Activated naive CD8-positive, alpha-beta T cell treated with anti-CD3 and anti-CD28 coated beads, Interleukin-2, amount 10 ng/mL, durations not matched to agents 7 days and 5 days (primary cell): Measurements from ENCODE around the gene ACP3. TPM values are rescaled to one million over a fixed set of nuclear protein-coding genes. Genes with fewer than 3 reads are reported as not detected.

ENCODE experiments used
- ATAC-seq: fragments of 150-1000 bp; cut with Tn5 transposase; one replicate; pipeline ENCODE4 v1.10.0; 2021; ENCODE audit warnings: low read depth, moderate library complexity
- POLR2A ChIA-PET: fragments of 350-600 bp; sonication (Branson Sonifier 250); formaldehyde crosslinking; loops from one replicate; lab custom pipeline; 2021; ENCODE audit warnings: antibody characterized with exemption; lab: Charles Lee
- DNase-seq: peaks from one replicate; pipeline ENCODE4 v3.0.0; 2021
- H3K27ac Mint-ChIP-seq: one replicate; pipeline ENCODE4 v1.8.0; 2022; ENCODE audit warnings: mild to moderate bottlenecking, mixed read lengths
- H3K27me3 Mint-ChIP-seq: one replicate; pipeline ENCODE4 v1.8.0; 2022; ENCODE audit warnings: mild to moderate bottlenecking, moderate library complexity, mixed read lengths
- H3K36me3 Mint-ChIP-seq: one replicate; pipeline ENCODE4 v1.8.0; 2021; ENCODE audit warnings: mild to moderate bottlenecking, mixed read lengths
- H3K4me1 Mint-ChIP-seq: one replicate; pipeline ENCODE4 v1.8.0; 2021; ENCODE audit warnings: mixed read lengths
- H3K4me3 Mint-ChIP-seq: one replicate; pipeline ENCODE4 v1.8.0; 2022; ENCODE audit warnings: mild to moderate bottlenecking, moderate library complexity, mixed read lengths
- H3K9me3 Mint-ChIP-seq: one replicate; pipeline ENCODE4 v1.8.0; 2021; ENCODE audit warnings: mixed read lengths
- total RNA-seq, 2 experiments: library from RNA; stranded (reverse); gene quantifications; one replicate each; pipeline ENCODE4 v1.2.3, GENCODE V29; 2021

The ACP3 gene
- total RNA-seq, 2 experiments from 2014 or later = not detected

DNA sequence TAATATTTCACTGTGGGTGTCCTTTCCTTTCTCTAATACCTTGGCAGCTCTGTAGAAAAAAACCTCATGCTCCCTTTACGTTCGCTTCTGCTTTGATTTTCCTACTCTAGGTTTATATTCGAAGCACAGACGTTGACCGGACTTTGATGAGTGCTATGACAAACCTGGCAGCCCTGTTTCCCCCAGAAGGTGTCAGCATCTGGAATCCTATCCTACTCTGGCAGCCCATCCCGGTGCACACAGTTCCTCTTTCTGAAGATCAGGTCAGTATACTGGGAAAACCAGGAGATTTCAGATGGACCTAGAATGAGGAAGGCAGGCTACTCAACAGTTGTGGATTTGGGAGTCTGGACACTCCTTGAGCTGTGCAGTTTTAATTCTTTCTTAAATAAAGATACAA is 14.9 kb downstream of the ACP3 start:
- Mint-ChIP-seq H3K9me3 (no peaks in the 10 kb centered on the region), H3K27me3 (peaks cover 23% of the 10 kb centered on the region), H3K4me1 (no peaks in the 10 kb centered on the region), H3K27ac (no peak overlapping the region), H3K4me3 (no peak overlapping the region), H3K36me3 (no peaks in the 10 kb centered on the region)
- POLR2A ChIA-PET = no interaction called here
- DNase-seq (no peak), ATAC-seq (no peak)

DNA sequence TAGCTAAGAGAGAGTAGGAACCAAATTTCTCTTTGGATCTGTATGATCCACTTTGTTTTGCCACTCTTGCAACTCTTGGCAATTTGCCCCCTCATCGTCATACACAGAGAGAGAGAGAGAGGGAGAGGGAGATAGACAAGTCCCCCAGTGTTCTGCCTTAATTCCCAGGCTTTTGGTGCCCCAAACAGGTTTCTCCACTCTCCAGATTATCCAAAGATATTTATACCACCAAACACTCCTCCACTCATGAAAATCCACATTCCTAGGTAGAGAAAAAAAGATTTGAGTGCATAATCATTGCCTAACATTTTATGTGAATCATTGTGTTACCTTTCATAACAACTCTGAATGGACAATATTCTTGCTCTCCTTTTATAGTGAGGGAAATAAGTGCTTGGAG is 15.3 kb downstream of the ACP3 start:
- peaks cover 20% of the 10 kb centered on the region for H3K27me3 Mint-ChIP-seq
- POLR2A ChIA-PET = no interaction called here
- no peak for ATAC-seq

DNA sequence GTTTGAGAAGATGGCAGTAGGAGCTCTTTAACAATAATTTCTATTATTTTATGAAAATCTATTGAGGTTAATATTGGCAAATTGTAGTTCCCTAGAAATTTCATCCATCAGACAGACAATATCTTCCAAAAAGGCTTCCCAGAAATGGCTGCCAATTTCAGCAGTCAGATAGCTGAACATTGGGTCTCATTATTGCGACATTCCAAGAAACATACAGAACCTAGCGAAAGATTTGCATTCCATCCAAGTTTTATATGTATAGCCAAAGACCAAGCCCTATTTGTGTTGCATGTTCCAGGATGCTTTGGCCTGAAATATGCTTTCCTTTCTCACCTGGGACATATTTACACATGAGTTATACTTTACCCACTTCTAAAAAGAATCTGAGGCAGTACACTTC is 24.5 kb downstream of the ACP3 start:
- POLR2A ChIA-PET = no interaction called here
- no peak for DNase-seq

More for the DNA sequence above, 15.3 kb downstream of the ACP3 start:
- Mint-ChIP-seq H3K4me1 (no peaks in the 10 kb centered on the region), H3K9me3 (no peaks in the 10 kb centered on the region), H3K4me3 (no peak overlapping the region), H3K36me3 (no peaks in the 10 kb centered on the region), H3K27ac (no peak overlapping the region)
- no peak for DNase-seq

GRCh38 chr3:132342183-132342582 is 25.0 kb downstream of the ACP3 start:
- no peaks in the 10 kb centered on the region for H3K4me1 Mint-ChIP-seq
- ATAC-seq (no peak), DNase-seq (no peak)
- no peak overlapping the region for H3K4me3 Mint-ChIP-seq
- H3K9me3 Mint-ChIP-seq = no peaks in the 10 kb centered on the region
- POLR2A ChIA-PET = no interaction called here
- H3K27me3 Mint-ChIP-seq = peaks cover 19% of the 10 kb centered on the region
- no peaks in the 10 kb centered on the region for H3K36me3 Mint-ChIP-seq
- no peak overlapping the region for H3K27ac Mint-ChIP-seq

More for the DNA sequence above, 24.5 kb downstream of the ACP3 start:
- H3K36me3 Mint-ChIP-seq = no peaks in the 10 kb centered on the region
- no peak overlapping the region for H3K27ac Mint-ChIP-seq
- H3K27me3 Mint-ChIP-seq = peaks cover 21% of the 10 kb centered on the region
- ATAC-seq = no peak
- no peak overlapping the region for H3K4me3 Mint-ChIP-seq
- H3K9me3 Mint-ChIP-seq = no peaks in the 10 kb centered on the region
- H3K4me1 Mint-ChIP-seq = no peaks in the 10 kb centered on the region

GRCh38 chr3:132342610-132343009 is 25.4 kb downstream of the ACP3 start:
- Mint-ChIP-seq H3K4me1 (no peaks in the 10 kb centered on the region), H3K27me3 (peaks cover 19% of the 10 kb centered on the region), H3K9me3 (no peaks in the 10 kb centered on the region), H3K36me3 (no peaks in the 10 kb centered on the region), H3K27ac (no peak overlapping the region), H3K4me3 (no peak overlapping the region)
- DNase-seq = no peak
- POLR2A ChIA-PET = no interaction called here
- ATAC-seq = no peak

GRCh38 chr3:132343018-132343612 is 25.9 kb downstream of the ACP3 start:
- Mint-ChIP-seq H3K4me1 (no peaks in the 10 kb centered on the region), H3K36me3 (no peaks in the 10 kb centered on the region), H3K4me3 (no peak overlapping the region), H3K27me3 (peaks cover 19% of the 10 kb centered on the region), H3K27ac (no peak overlapping the region), H3K9me3 (no peaks in the 10 kb centered on the region)
- POLR2A ChIA-PET = no interaction called here
- DNase-seq (no peak), ATAC-seq (no peak)

- H3K36me3 Mint-ChIP-seq = no peaks in the 10 kb centered on the region
- peaks cover 13% of the 10 kb centered on the region for H3K27me3 Mint-ChIP-seq
- DNase-seq (no peak), ATAC-seq (no peak)
- no peaks in the 10 kb centered on the region for H3K4me1 Mint-ChIP-seq
- no peak overlapping the region for H3K4me3 Mint-ChIP-seq
- POLR2A ChIA-PET = no interaction called here
- H3K9me3 Mint-ChIP-seq = no peaks in the 10 kb centered on the region
- no peak overlapping the region for H3K27ac Mint-ChIP-seq
These were observed 27.6 kb downstream of the ACP3 start for GRCh38 chr3:132344666-132345280.

DNA sequence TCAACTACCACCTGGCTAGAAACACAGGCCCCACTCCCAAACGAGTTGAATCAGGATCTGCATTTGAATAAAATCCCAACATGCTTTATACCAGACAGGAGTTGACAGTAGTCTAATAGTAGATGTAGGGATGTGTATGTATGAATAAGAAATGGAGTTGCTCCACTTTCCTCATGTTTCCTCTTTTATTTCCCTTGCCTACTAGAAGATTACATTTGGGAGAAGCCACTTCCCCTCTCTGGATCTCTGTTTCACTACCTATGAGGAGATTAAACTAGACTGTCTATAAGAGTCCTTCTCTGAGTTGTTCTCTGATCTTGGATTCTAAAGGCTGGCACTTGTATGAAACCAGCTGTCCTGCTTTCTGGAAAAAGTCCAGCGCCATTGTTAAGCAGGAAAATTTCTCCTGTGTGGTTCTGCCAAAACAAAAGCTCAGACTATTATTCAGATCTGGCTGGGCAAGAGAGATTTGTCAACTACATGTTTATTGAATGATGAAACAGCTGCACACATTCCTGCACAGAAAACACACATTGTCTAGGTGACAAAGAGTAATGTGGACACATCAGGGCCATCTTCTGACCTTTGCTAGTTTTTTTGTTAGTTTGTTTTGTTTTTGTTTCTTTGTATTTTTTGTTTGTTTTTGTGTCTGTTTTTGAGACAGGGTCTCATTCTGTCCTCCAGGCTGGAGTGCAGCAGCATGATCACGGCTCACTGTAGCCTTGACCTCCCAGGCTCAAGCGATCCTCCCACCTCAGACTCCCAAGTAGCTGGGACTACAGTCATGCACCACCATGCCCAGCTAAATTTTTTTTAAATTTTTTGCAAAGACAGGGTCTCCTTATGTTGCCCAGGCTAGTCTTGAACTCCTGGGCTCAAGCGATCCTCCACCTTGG is 29.9 kb downstream of the ACP3 start:
- Mint-ChIP-seq H3K9me3 (no peaks in the 10 kb centered on the region), H3K27ac (no peak overlapping the region), H3K4me3 (no peak overlapping the region), H3K36me3 (no peaks in the 10 kb centered on the region), H3K27me3 (peaks cover 16% of the 10 kb centered on the region), H3K4me1 (no peaks in the 10 kb centered on the region)
- no peak for ATAC-seq
- POLR2A ChIA-PET = no interaction called here
- no peak for DNase-seq

- no peak for ATAC-seq
- DNase-seq = no peak
- Mint-ChIP-seq H3K36me3 (no peaks in the 10 kb centered on the region), H3K4me3 (no peak overlapping the region), H3K9me3 (no peaks in the 10 kb centered on the region), H3K27ac (no peak overlapping the region), H3K4me1 (peaks cover 1% of the 10 kb centered on the region), H3K27me3 (peaks cover 14% of the 10 kb centered on the region)
- POLR2A ChIA-PET = no interaction called here
These were observed 30.6 kb downstream of the ACP3 start for GRCh38 chr3:132347811-132348210.

- peaks cover 13% of the 10 kb centered on the region for H3K27me3 Mint-ChIP-seq
- POLR2A ChIA-PET = no interaction called here
- DNase-seq (no peak), ATAC-seq (no peak)
- H3K9me3 Mint-ChIP-seq = no peaks in the 10 kb centered on the region
- peaks cover 1% of the 10 kb centered on the region for H3K4me1 Mint-ChIP-seq
- no peaks in the 10 kb centered on the region for H3K36me3 Mint-ChIP-seq
- H3K27ac Mint-ChIP-seq = no peak overlapping the region
- no peak overlapping the region for H3K4me3 Mint-ChIP-seq
These were observed 31.3 kb downstream of the ACP3 start for GRCh38 chr3:132348531-132348930.

GRCh38 chr3:132350814-132351213 is 33.6 kb downstream of the ACP3 start:
- Mint-ChIP-seq H3K4me3 (no peak overlapping the region), H3K9me3 (no peaks in the 10 kb centered on the region), H3K36me3 (no peaks in the 10 kb centered on the region), H3K27me3 (peaks cover 9% of the 10 kb centered on the region), H3K27ac (no peak overlapping the region), H3K4me1 (peaks cover 1% of the 10 kb centered on the region)
- ATAC-seq (no peak), DNase-seq (no peak)
- POLR2A ChIA-PET = no interaction called here

GRCh38 chr3:132351222-132351806 is 34.1 kb downstream of the ACP3 start:
- Mint-ChIP-seq H3K4me1 (peaks cover 1% of the 10 kb centered on the region), H3K27me3 (peaks cover 4% of the 10 kb centered on the region), H3K27ac (no peak overlapping the region), H3K36me3 (no peaks in the 10 kb centered on the region), H3K4me3 (no peak overlapping the region), H3K9me3 (no peaks in the 10 kb centered on the region)
- no peak for DNase-seq
- ATAC-seq = no peak
- POLR2A ChIA-PET = no interaction called here

GRCh38 chr3:132352556-132353143 is 35.4 kb downstream of the ACP3 start:
- DNase-seq (peak; percentile 31), ATAC-seq (peak; percentile 63)
- H3K27me3 Mint-ChIP-seq = peaks cover 4% of the 10 kb centered on the region
- H3K9me3 Mint-ChIP-seq = no peaks in the 10 kb centered on the region
- H3K4me1 Mint-ChIP-seq = peaks cover 1% of the 10 kb centered on the region
- H3K4me3 Mint-ChIP-seq = no peak overlapping the region
- POLR2A ChIA-PET = no interaction called here
- H3K36me3 Mint-ChIP-seq = no peaks in the 10 kb centered on the region
- H3K27ac Mint-ChIP-seq = no peak overlapping the region
